ENCODE measurements around the gene FUT2.
A peak's percentile ranks its signal among the peaks of the same experiment; 100 is the strongest.
"Not testable (repeated sequence)": the region's sequence is repeated elsewhere in the genome, so short reads cannot be mapped to it uniquely, and the experiment has no call there.

FUT2 gene

GRCh38 chr19:48698046-48698445 is 2.3 kb downstream of the FUT2 start:
- no peak for DNase-seq (ENCODE audit: low spot score)

- no peak for DNase-seq (ENCODE audit: low spot score)
Observed at GRCh38 chr19:48702701-48703100, 6.9 kb downstream of the FUT2 start.

GRCh38 chr19:48703316-48703715 is 7.5 kb downstream of the FUT2 start:
- no peak for DNase-seq (ENCODE audit: low spot score)

GRCh38 chr19:48705431-48705830 is 9.7 kb downstream of the FUT2 start:
- DNase-seq (ENCODE audit: low spot score) = no peak

GRCh38 chr19:48708471-48708870 is 12.7 kb downstream of the FUT2 start:
- DNase-seq (ENCODE audit: low spot score) = no peak

- no peak for DNase-seq (ENCODE audit: low spot score)
Observed at GRCh38 chr19:48711106-48711662, 15.4 kb downstream of the FUT2 start.

GRCh38 chr19:48713041-48713863 is 17.5 kb downstream of the FUT2 start:
- DNase-seq (ENCODE audit: low spot score) = peak; percentile 40

GRCh38 chr19:48713864-48714755 is 18.3 kb downstream of the FUT2 start:
- peak; percentile 97 for DNase-seq (ENCODE audit: low spot score)

- DNase-seq (ENCODE audit: low spot score) = no peak
Observed at GRCh38 chr19:48714759-48715675, 19.2 kb downstream of the FUT2 start.

GRCh38 chr19:48715681-48716171 is 20.0 kb downstream of the FUT2 start:
- DNase-seq (ENCODE audit: low spot score) = no peak

GRCh38 chr19:48716562-48717291 is 21.0 kb downstream of the FUT2 start:
- DNase-seq (ENCODE audit: low spot score) = peak; percentile 78

GRCh38 chr19:48718106-48718505 is 22.3 kb downstream of the FUT2 start:
- DNase-seq (ENCODE audit: low spot score) = not testable (repeated sequence)

GRCh38 chr19:48718711-48719231 is 23.0 kb downstream of the FUT2 start:
- DNase-seq (ENCODE audit: low spot score) = no peak

GRCh38 chr19:48719263-48720171 is 23.7 kb downstream of the FUT2 start, which contains the start of gene MAMSTR:
Gene MAMSTR (minus strand): TSS chr19:48719725. CDS start chr19:48719031, 694 bp downstream.
- no peak for DNase-seq (ENCODE audit: low spot score)

- DNase-seq (ENCODE audit: low spot score) = no peak
Observed at GRCh38 chr19:48720251-48720612, 24.5 kb downstream of the FUT2 start.

- DNase-seq (ENCODE audit: low spot score) = peak; percentile 96
Observed at GRCh38 chr19:48720613-48721296, 25.0 kb downstream of the FUT2 start.

- no peak for DNase-seq (ENCODE audit: low spot score)
Observed at GRCh38 chr19:48722196-48722708, 26.5 kb downstream of the FUT2 start.
